Activated T-cell treated with anti-CD3 and anti-CD28 coated beads, Interleukin-2, amount 50 U/mL, for 72 hours (primary cell): ENCODE measurements around the gene RIPK4. TPM values are rescaled to one million over a fixed set of nuclear protein-coding genes. Genes with fewer than 3 reads are reported as not detected.
A peak's percentile ranks its signal among the peaks of the same experiment; 100 is the strongest.
"Not testable (repeated sequence)": the region's sequence is repeated elsewhere in the genome, so short reads cannot be mapped to it uniquely, and the experiment has no call there.

Experiments used
- ATAC-seq, 2 donors: fragments of 150-1000 bp; cut with Tn5 transposase; replicated peaks in 1 of 2; 2 replicates each; pipeline ENCODE4 v1.10.0; 2021; ENCODE audit warnings: moderate library complexity in 2 of 2, mild to moderate bottlenecking in 1 of 2
- DNase-seq, 2 donors: peaks; one replicate each; pipeline ENCODE4 v3.0.0; 2021 to 2022; ENCODE audit warnings: mixed read lengths in 1 of 2
- H3K27ac Mint-ChIP-seq: one replicate; pipeline ENCODE4 v1.8.0; 2022; ENCODE audit warnings: mild to moderate bottlenecking, moderate library complexity, mixed read lengths
- H3K27me3 Mint-ChIP-seq: one replicate; pipeline ENCODE4 v1.8.0; 2022; ENCODE audit warnings: low read depth, mixed read lengths
- H3K36me3 Mint-ChIP-seq, 2 donors: one replicate each; pipeline ENCODE4 v1.8.0; 2022; ENCODE audit warnings: mixed read lengths in 2 of 2, mild to moderate bottlenecking in 1 of 2; ENCODE audit not compliant: insufficient read depth in 2 of 2
- H3K4me1 Mint-ChIP-seq: one replicate; pipeline ENCODE4 v1.8.0; 2022; ENCODE audit warnings: low read depth, mixed read lengths
- H3K4me3 Mint-ChIP-seq, 2 donors: one replicate each; pipeline ENCODE4 v1.8.0; 2022; ENCODE audit warnings: mild to moderate bottlenecking in 2 of 2, mixed read lengths in 2 of 2, moderate library complexity in 2 of 2
- H3K9me3 Mint-ChIP-seq, 2 donors: one replicate each; pipeline ENCODE4 v1.8.0; 2022; ENCODE audit warnings: mixed read lengths in 2 of 2
- total RNA-seq, 2 donors: library from RNA; stranded (reverse); gene quantifications; one replicate each; pipeline ENCODE4 v1.2.3, GENCODE V29; 2022

The RIPK4 gene
- total RNA-seq, 2 donors from 2014 or later, result 0.46 to 0.60 TPM

GRCh38 chr21:41727784-41728763 lies 38.8 kb downstream of the RIPK4 start:
- Mint-ChIP-seq H3K9me3 (peaks cover 4 to 5% of the 10 kb centered on the region in 2 donors), H3K27ac (no peak overlapping the region), H3K4me3 (no peak overlapping the region), H3K4me1 (no peaks in the 10 kb centered on the region), H3K36me3 (peaks cover 0 to 2% of the 10 kb centered on the region in 2 donors), H3K27me3 (peaks cover 32% of the 10 kb centered on the region)
- ATAC-seq (no peak), DNase-seq (no peak)

DNA sequence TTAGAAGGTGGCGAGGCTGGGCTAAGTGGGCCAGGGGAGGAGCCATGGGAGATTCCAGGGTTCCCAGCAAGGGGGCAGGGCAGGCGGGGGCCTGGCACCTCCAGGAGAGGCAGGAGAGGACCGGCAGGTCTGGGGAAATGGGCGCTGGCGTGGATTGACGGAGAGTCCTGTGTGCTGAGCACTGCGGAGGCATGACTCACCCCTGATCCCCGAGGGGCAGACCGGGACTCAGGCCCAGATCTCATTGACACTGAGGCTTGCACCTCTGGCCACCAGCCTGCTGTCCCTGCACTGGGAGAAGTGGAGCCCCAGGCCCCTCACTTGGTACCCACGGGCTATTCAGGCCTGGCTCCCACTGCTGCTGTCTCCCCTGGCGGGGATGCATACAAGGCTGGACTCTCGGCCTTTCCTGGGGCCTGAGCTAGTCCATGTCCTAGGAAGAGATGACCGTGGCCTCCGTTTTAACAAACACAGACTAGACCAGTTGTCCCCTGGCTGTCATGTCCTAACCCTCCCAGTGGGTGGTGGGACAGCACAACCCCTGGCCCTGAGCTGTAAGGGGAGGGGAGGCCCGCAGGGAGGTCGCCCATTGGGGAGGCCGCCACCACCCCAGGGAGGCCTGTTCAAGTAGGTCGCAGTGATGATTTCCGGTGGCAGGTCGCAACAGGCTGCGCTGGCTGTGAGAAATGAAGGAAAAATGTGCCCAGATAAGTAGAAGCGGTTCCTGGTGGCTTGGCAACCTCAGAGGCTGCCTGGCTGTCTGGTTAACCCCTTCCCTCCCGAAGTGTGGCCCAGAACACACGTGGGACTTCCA lies 39.7 kb downstream of the RIPK4 start:
- H3K27me3 Mint-ChIP-seq, result peaks cover 38% of the 10 kb centered on the region

DNA sequence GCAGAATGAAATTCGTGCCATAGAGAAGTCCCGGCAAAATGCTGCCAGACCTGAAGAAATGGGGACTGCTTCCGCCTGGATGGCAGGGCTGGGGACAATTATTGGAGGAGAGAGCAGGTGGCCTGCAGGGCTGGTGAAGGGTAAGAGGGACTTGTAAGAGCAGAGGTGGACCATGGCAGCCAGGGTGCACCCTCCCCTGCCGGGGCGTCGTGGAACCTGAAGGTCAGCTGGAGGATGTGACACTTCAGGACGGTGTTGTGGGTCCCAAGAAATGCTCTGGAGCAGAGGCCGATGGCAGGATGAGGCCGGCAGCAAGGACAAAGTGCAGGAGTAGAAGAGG lies 40.3 kb downstream of the RIPK4 start:
- Mint-ChIP-seq H3K4me1 (no peaks in the 10 kb centered on the region), H3K36me3 (no peaks in the 10 kb centered on the region), H3K4me3 (no peak overlapping the region), H3K27me3 (peaks cover 41% of the 10 kb centered on the region), H3K9me3 (no peaks in the 10 kb centered on the region), H3K27ac (no peak overlapping the region)
- DNase-seq (no peak), ATAC-seq (no peak)

More for the DNA sequence above, 39.7 kb downstream of the RIPK4 start:
- peaks cover 0 to 2% of the 10 kb centered on the region in 2 donors for H3K9me3 Mint-ChIP-seq
- H3K4me1 Mint-ChIP-seq, result no peaks in the 10 kb centered on the region
- no peaks in the 10 kb centered on the region for H3K36me3 Mint-ChIP-seq
- DNase-seq, result no peak
- no peak overlapping the region for H3K27ac Mint-ChIP-seq
- ATAC-seq, result no peak
- H3K4me3 Mint-ChIP-seq, result no peak overlapping the region

DNA sequence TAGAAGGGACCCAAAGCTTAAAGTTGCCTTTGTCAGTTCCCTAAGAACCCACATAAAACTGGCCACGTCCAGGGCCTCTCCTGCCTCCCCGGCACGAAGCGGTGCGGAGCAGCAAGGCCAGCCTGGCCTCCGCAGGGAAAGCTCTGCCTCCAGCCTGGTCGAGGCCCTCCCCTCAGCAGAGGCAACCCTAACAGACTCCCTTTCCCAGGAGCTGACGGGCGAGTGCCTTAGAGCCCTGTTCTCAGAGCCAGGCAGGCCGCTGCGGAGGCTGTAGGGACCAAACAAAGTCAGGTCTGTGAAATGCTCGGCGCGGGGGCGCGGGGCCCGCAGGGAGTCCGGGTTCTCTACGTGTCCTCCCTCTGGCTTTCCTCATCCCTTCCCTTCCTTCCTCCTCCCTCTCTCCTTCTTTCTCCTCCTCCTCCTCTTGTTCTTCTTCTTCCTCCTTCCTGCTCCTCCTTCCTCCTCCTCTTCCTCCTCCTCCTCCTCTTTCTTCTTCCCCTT lies 40.7 kb downstream of the RIPK4 start:
- Mint-ChIP-seq H3K27ac (no peak overlapping the region), H3K27me3 (peaks cover 37% of the 10 kb centered on the region), H3K36me3 (no peaks in the 10 kb centered on the region), H3K4me1 (no peaks in the 10 kb centered on the region), H3K9me3 (no peaks in the 10 kb centered on the region), H3K4me3 (no peak overlapping the region)
- no peak for DNase-seq
- no peak for ATAC-seq

GRCh38 chr21:41725421-41726031 lies 41.3 kb downstream of the RIPK4 start:
- Mint-ChIP-seq H3K4me1 (no peaks in the 10 kb centered on the region), H3K4me3 (peak overlapping the region; percentile 16 to 69), H3K36me3 (no peaks in the 10 kb centered on the region), H3K27me3 (peaks cover 31% of the 10 kb centered on the region), H3K27ac (no peak overlapping the region), H3K9me3 (no peaks in the 10 kb centered on the region)
- ATAC-seq, result no peak
- DNase-seq, result no peak

- not testable (repeated sequence) for H3K27ac Mint-ChIP-seq, ATAC-seq, H3K36me3 Mint-ChIP-seq, DNase-seq, H3K4me1 Mint-ChIP-seq, H3K4me3 Mint-ChIP-seq, H3K9me3 Mint-ChIP-seq
- H3K27me3 Mint-ChIP-seq, result peaks cover 30% of the 10 kb centered on the region
These were observed 43.0 kb downstream of the RIPK4 start for GRCh38 chr21:41723835-41724234.

- ATAC-seq (no peak), DNase-seq (no peak)
- no peaks in the 10 kb centered on the region for H3K9me3 Mint-ChIP-seq
- no peaks in the 10 kb centered on the region for H3K36me3 Mint-ChIP-seq
- H3K4me1 Mint-ChIP-seq, result no peaks in the 10 kb centered on the region
- H3K4me3 Mint-ChIP-seq, result no peak overlapping the region
- H3K27me3 Mint-ChIP-seq, result peaks cover 30% of the 10 kb centered on the region
- H3K27ac Mint-ChIP-seq, result no peak overlapping the region
These were observed 44.5 kb downstream of the RIPK4 start for GRCh38 chr21:41722052-41723018.

GRCh38 chr21:41720250-41720649 lies 46.6 kb downstream of the RIPK4 start:
- H3K27me3 Mint-ChIP-seq, result peaks cover 24% of the 10 kb centered on the region
- no peak for ATAC-seq
- H3K36me3 Mint-ChIP-seq, result no peaks in the 10 kb centered on the region
- H3K4me1 Mint-ChIP-seq, result no peaks in the 10 kb centered on the region
- H3K4me3 Mint-ChIP-seq, result no peak overlapping the region
- no peaks in the 10 kb centered on the region for H3K9me3 Mint-ChIP-seq
- no peak for DNase-seq
- H3K27ac Mint-ChIP-seq, result no peak overlapping the region

- Mint-ChIP-seq H3K4me1 (no peaks in the 10 kb centered on the region), H3K36me3 (no peaks in the 10 kb centered on the region), H3K27ac (no peak overlapping the region), H3K27me3 (peaks cover 28% of the 10 kb centered on the region), H3K4me3 (no peak overlapping the region), H3K9me3 (no peaks in the 10 kb centered on the region)
- ATAC-seq, result no peak
- no peak for DNase-seq
These were observed 47.2 kb downstream of the RIPK4 start for GRCh38 chr21:41719691-41720090.

DNA sequence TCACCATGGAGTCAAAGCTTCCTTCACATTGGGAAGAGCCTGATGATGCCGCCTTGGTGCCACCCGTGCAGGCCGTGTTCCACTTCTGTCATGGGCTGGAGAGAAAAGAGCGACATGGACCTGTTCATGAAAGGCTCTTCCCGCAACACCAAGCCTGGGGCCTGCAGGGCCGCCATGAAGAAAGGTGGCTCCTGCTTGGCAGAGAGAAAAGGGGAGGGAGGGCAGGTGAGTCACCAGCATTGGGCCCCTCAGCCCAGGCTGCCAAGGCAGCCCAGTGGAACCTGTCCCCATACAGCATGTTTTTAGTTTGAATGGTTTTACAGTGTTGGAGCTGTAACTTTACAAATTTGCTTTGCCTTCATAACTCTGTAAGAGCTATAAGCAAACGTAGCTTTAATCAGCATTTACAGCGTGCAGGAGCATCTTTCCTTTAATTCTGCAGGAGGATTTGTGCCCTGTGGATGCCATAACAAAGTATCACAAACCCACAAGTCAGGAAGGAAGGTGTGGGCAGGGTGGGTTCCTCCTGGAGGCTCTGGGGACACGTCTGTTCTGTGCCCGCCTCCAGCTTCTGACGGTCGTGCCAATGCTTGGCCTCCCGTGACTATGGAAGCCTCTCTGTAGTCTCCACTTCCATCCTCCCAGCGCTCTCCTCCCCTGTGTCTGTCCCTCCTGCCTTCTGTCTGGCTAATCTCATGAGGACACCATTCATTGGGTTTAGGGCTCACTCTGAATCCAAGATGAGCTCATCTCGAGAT lies 49.1 kb downstream of the RIPK4 start:
- ATAC-seq (no peak), DNase-seq (no peak)
- Mint-ChIP-seq H3K36me3 (no peaks in the 10 kb centered on the region), H3K4me1 (no peaks in the 10 kb centered on the region), H3K4me3 (no peak overlapping the region), H3K9me3 (no peaks in the 10 kb centered on the region), H3K27me3 (peaks cover 36% of the 10 kb centered on the region), H3K27ac (no peak overlapping the region)

- no peak for ATAC-seq
- Mint-ChIP-seq H3K4me3 (no peak overlapping the region), H3K4me1 (no peaks in the 10 kb centered on the region), H3K9me3 (no peaks in the 10 kb centered on the region), H3K27ac (no peak overlapping the region), H3K27me3 (peaks cover 34% of the 10 kb centered on the region), H3K36me3 (no peaks in the 10 kb centered on the region)
- no peak for DNase-seq
These were observed 50.1 kb downstream of the RIPK4 start for GRCh38 chr21:41716751-41717150.
